BLaER1 (cell line): ENCODE measurements around the gene MYBPC2.

Source experiments
- H3K27ac ChIP-seq: shearing (Covaris generic); formaldehyde crosslinking; 2 replicates; pipeline ENCODE4 v1.8.1; 2022
- H3K27me3 ChIP-seq: shearing (Covaris generic); formaldehyde crosslinking; 2 replicates; pipeline ENCODE4 v1.8.1; 2022
- H3K36me3 ChIP-seq: shearing (Covaris generic); formaldehyde crosslinking; 2 replicates; pipeline ENCODE4 v1.8.1; 2022
- H3K4me1 ChIP-seq: shearing (Covaris generic); formaldehyde crosslinking; 2 replicates; pipeline ENCODE4 v1.8.1; 2022
- H3K4me2 ChIP-seq: shearing (Covaris generic); formaldehyde crosslinking; 2 replicates; pipeline ENCODE4 v1.8.1; 2022
- H3K4me3 ChIP-seq: shearing (Covaris generic); formaldehyde crosslinking; 2 replicates; pipeline ENCODE4 v1.8.1; 2022
- H3K9ac ChIP-seq: shearing (Covaris generic); formaldehyde crosslinking; 2 replicates; pipeline ENCODE4 v1.8.1; 2022
- H3K9me3 ChIP-seq: shearing (Covaris generic); formaldehyde crosslinking; 2 replicates; pipeline ENCODE4 v1.8.1; 2022
- H4K20me1 ChIP-seq: shearing (Covaris generic); formaldehyde crosslinking; 2 replicates; pipeline ENCODE4 v1.8.1; 2022
- Cebpa-rat ChIP-seq: shearing (Covaris generic); IDR thresholded peaks from 2 replicates; pipeline ENCODE4 v1.8.1; 2022

Gene MYBPC2

DNA sequence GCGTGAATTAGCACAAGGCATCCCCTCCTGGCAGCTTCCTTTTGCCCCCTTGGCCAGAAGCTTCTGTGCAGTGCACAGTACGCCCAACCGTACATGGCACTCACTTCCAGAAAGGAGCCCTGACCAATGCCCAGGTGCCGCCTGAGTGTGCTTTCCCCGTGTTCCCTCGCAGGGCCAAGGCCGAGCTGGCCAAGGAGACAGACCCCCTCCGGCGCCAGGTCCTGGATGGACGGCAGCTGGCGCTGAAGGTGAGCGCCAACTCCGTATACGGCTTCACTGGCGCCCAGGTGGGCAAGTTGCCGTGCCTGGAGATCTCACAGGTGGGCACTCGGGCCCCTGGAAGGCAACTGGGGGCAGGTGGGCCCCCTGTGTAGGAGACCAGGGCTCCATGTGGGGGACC is 23.3 kb upstream of the MYBPC2 start:
- Histone ChIP-seq H3K36me3 (peaks cover 99% of the 10 kb centered on the region), H3K4me3 (no peak overlapping the region), H3K4me1 (peaks cover 13% of the 10 kb centered on the region), H3K9me3 (peaks cover 12% of the 10 kb centered on the region; the same call in 1 of the 2 replicates), H3K4me2 (no peak overlapping the region), H4K20me1 (peaks cover 7% of the 10 kb centered on the region; the same call in 1 of the 2 replicates), H3K27ac (no peak overlapping the region), H3K9ac (no peak overlapping the region), H3K27me3 (no peaks in the 10 kb centered on the region)
- no peak for TF ChIP-seq Cebpa-rat

GRCh38 chr19:50410109-50410508 is 22.6 kb upstream of the MYBPC2 start:
- Histone ChIP-seq H3K9ac (no peak overlapping the region), H3K36me3 (peaks cover 94% of the 10 kb centered on the region), H3K9me3 (peaks cover 12% of the 10 kb centered on the region; the same call in 1 of the 2 replicates), H3K27me3 (no peaks in the 10 kb centered on the region), H3K27ac (no peak overlapping the region), H4K20me1 (peaks cover 7% of the 10 kb centered on the region; the same call in 1 of the 2 replicates), H3K4me1 (peaks cover 21% of the 10 kb centered on the region), H3K4me2 (no peak overlapping the region), H3K4me3 (no peak overlapping the region)
- no peak for TF ChIP-seq Cebpa-rat

DNA sequence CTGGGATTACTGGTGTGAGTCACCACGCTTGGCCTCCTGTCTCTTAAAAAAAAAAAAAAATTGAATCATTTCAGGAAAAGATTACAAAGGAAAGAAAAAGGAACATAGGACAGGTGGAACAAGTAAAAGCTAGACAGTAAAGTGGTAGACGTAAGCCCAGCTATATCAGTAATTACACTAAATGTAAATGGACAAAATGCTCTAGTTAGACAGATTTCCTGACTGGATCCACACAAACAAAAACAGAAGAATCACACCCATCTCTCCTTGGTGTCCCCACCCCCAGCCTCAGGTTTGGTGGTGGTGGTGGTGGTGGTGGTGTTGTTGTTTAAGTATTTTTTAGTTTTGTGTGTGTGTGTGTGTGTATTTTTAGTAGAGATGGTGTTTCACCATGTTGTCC is 20.3 kb upstream of the MYBPC2 start:
- Histone ChIP-seq H3K4me3 (no peak overlapping the region), H3K9me3 (peaks cover 12% of the 10 kb centered on the region; the same call in 1 of the 2 replicates), H3K4me1 (peaks cover 42% of the 10 kb centered on the region), H3K36me3 (peaks cover 71% of the 10 kb centered on the region), H4K20me1 (no peaks in the 10 kb centered on the region), H3K4me2 (no peak overlapping the region), H3K27me3 (no peaks in the 10 kb centered on the region), H3K9ac (no peak overlapping the region), H3K27ac (no peak overlapping the region)
- TF ChIP-seq Cebpa-rat, result no peak

DNA sequence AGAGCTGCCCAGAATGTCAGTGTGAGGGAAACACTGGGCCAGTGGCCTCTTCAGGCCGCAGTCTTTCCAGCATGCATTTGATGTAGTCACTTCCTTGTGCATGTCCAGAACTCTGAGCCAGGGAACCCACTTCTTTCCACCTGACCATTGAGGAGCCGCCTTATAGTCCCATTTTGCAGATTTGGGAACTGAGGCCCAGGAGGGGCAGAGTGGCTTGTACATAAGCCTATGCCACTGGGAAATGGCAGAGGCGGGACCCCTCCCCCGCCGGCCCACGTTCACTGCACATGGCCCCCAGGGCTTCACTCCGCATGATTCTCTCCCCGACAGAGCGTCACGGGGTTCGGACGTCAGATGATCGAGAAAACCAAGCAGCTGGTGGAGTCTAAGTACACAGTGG is 19.6 kb upstream of the MYBPC2 start:
- Histone ChIP-seq H3K4me2 (no peak overlapping the region), H3K27ac (no peak overlapping the region), H3K27me3 (no peaks in the 10 kb centered on the region), H3K4me1 (peaks cover 48% of the 10 kb centered on the region), H3K36me3 (peaks cover 65% of the 10 kb centered on the region), H4K20me1 (no peaks in the 10 kb centered on the region), H3K4me3 (no peak overlapping the region), H3K9me3 (peaks cover 12% of the 10 kb centered on the region; the same call in 1 of the 2 replicates), H3K9ac (no peak overlapping the region)
- no peak for TF ChIP-seq Cebpa-rat

- Histone ChIP-seq H3K4me3 (no peak overlapping the region), H3K27ac (peak overlapping the region; percentile 97; the same call in 1 of the 2 replicates), H3K9ac (no peak overlapping the region), H3K4me1 (peaks cover 52% of the 10 kb centered on the region), H3K9me3 (peaks cover 12% of the 10 kb centered on the region; the same call in 1 of the 2 replicates), H3K36me3 (peaks cover 61% of the 10 kb centered on the region), H3K27me3 (no peaks in the 10 kb centered on the region), H4K20me1 (no peaks in the 10 kb centered on the region), H3K4me2 (no peak overlapping the region)
- TF ChIP-seq Cebpa-rat, result no peak
Measured at GRCh38 chr19:50413531-50413930, 19.2 kb upstream of the MYBPC2 start.

DNA sequence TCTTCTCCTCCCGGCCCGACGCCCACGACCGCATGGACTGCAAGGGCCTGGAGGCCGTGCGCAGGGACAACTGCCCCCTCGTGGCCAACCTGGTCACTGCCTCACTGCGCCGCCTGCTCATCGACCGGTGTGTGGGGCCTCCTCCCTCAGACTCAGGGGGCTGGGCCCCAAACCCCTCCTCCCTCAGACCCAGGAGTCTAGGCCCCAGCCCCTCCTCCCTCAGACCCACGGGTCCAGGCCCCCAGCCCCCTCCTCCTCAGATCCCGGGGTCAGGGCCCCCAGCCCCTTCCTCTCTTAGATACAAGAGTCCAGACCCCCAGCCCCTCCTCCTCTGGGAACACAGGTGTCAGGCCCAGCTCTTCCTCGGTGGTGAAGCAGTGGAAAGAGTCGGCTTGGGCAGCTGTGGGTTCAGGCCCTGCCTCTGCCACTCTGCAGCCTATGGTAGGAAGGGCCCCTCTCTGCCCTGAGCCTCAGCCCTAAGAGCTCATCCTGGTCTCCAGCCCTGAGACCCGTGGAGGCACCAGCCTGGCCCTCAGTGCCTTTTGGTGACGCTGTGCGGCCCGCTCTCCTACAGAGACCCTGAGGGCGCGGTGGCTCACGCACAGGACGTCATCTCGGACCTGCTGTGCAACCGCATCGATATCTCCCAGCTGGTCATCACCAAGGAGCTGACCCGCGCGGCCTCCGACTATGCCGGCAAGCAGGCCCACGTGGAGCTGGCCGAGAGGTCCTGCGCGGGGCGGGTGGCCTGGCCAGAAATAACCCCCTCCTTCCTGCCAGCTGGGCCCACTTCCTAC is 17.6 kb upstream of the MYBPC2 start:
- H3K4me3 ChIP-seq, result peak overlapping the region; percentile 48; the same call in 1 of the 2 replicates
- H3K27ac ChIP-seq, result peak overlapping the region; percentile 97
- TF ChIP-seq Cebpa-rat, result no peak
- H3K4me2 ChIP-seq, result peak overlapping the region; percentile 92
- no peaks in the 10 kb centered on the region for H3K27me3 ChIP-seq
- peaks cover 12% of the 10 kb centered on the region; the same call in 1 of the 2 replicates for H3K9me3 ChIP-seq
- no peaks in the 10 kb centered on the region for H4K20me1 ChIP-seq
- peaks cover 45% of the 10 kb centered on the region for H3K36me3 ChIP-seq
- peak overlapping the region; percentile 83 for H3K9ac ChIP-seq
- peaks cover 68% of the 10 kb centered on the region for H3K4me1 ChIP-seq

GRCh38 chr19:50415661-50416033 is 17.0 kb upstream of the MYBPC2 start:
- Histone ChIP-seq H3K9me3 (peaks cover 12% of the 10 kb centered on the region; the same call in 1 of the 2 replicates), H3K4me2 (peak overlapping the region; percentile 92), H3K4me3 (peak overlapping the region; percentile 25; the same call in 1 of the 2 replicates), H3K9ac (peak overlapping the region; percentile 83; the same call in 1 of the 2 replicates), H4K20me1 (no peaks in the 10 kb centered on the region), H3K4me1 (peaks cover 74% of the 10 kb centered on the region), H3K27ac (peak overlapping the region; percentile 97), H3K36me3 (peaks cover 40% of the 10 kb centered on the region), H3K27me3 (no peaks in the 10 kb centered on the region)
- TF ChIP-seq Cebpa-rat, result no peak

GRCh38 chr19:50416034-50416977 is 16.4 kb upstream of the MYBPC2 start:
- peaks cover 33% of the 10 kb centered on the region for H3K36me3 ChIP-seq
- peak overlapping the region; percentile 97 for H3K27ac ChIP-seq
- H3K4me2 ChIP-seq, result peak overlapping the region; percentile 92
- peaks cover 78% of the 10 kb centered on the region for H3K4me1 ChIP-seq
- TF ChIP-seq Cebpa-rat, result no peak
- H3K9ac ChIP-seq, result 0 out of 2 replicates have a peak overlapping the region, but pooled peaks have one; percentile 27
- peak overlapping the region; percentile 25; the same call in 1 of the 2 replicates for H3K4me3 ChIP-seq
- peaks cover 12% of the 10 kb centered on the region; the same call in 1 of the 2 replicates for H3K9me3 ChIP-seq
- H4K20me1 ChIP-seq, result no peaks in the 10 kb centered on the region
- no peaks in the 10 kb centered on the region for H3K27me3 ChIP-seq
